GM10248 (cell line): ENCODE measurements around the gene OR11A1.

ENCODE experiments used
- CTCF ChIA-PET: fragments of 300-600 bp; sonication (Branson Sonifier 250); formaldehyde crosslinking; extraction: SDS; loops from one replicate; lab custom pipeline; 2021; ENCODE audit warnings: antibody characterized with exemption; lab: Yijun Ruan, JAX
- POLR2A ChIA-PET: fragments of 350-650 bp; sonication (Branson Sonifier 250); formaldehyde crosslinking; extraction: SDS; loops from one replicate; lab custom pipeline; 2020; ENCODE audit warnings: antibody characterized with exemption; lab: Yijun Ruan, JAX
- DNase-seq: peaks from one replicate; pipeline ENCODE4 v3.0.0; 2012; ENCODE audit errors: extremely low spot score
- TF ChIP-seq, protein P1 (sequence below): IDR thresholded peaks from 2 replicates; pipeline ENCODE4 v1.5.1; 2012; ENCODE audit warnings: mild to moderate bottlenecking, low read depth; ENCODE audit errors: extremely low read depth, missing control alignments, control extremely low read depth

The OR11A1 gene

GRCh38 chr6:29424168-29424567, 32.7 kb downstream of the OR11A1 start:
- ChIA-PET CTCF (no interaction called here), POLR2A (no interaction called here)
- TF ChIP-seq, protein P1, sequence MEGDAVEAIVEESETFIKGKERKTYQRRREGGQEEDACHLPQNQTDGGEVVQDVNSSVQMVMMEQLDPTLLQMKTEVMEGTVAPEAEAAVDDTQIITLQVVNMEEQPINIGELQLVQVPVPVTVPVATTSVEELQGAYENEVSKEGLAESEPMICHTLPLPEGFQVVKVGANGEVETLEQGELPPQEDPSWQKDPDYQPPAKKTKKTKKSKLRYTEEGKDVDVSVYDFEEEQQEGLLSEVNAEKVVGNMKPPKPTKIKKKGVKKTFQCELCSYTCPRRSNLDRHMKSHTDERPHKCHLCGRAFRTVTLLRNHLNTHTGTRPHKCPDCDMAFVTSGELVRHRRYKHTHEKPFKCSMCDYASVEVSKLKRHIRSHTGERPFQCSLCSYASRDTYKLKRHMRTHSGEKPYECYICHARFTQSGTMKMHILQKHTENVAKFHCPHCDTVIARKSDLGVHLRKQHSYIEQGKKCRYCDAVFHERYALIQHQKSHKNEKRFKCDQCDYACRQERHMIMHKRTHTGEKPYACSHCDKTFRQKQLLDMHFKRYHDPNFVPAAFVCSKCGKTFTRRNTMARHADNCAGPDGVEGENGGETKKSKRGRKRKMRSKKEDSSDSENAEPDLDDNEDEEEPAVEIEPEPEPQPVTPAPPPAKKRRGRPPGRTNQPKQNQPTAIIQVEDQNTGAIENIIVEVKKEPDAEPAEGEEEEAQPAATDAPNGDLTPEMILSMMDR, result no peak
- no peak for DNase-seq

GRCh38 chr6:29419516-29419915, 37.4 kb downstream of the OR11A1 start:
- ChIA-PET POLR2A (no interaction called here), CTCF (no interaction called here)
- no peak for DNase-seq
- TF ChIP-seq, protein P1, result no peak

- TF ChIP-seq, protein P1, result no peak
- DNase-seq, result no peak
- ChIA-PET POLR2A (no interaction called here), CTCF (interaction anchor here (1.0 kb wide), 1 partner anchor 15 kb away, joined by 3 read pairs; no protein-coding TSS in a partner anchor)
These were observed 42.3 kb downstream of the OR11A1 start, which contains the start of gene OR12D1 for GRCh38 chr6:29414588-29414987. TSS of gene OR12D1 (plus strand) at chr6:29414928.

- POLR2A ChIA-PET, result no interaction called here
- CTCF ChIA-PET, result no interaction called here
These were observed 53.1 kb downstream of the OR11A1 start for GRCh38 chr6:29403801-29404200.

DNA sequence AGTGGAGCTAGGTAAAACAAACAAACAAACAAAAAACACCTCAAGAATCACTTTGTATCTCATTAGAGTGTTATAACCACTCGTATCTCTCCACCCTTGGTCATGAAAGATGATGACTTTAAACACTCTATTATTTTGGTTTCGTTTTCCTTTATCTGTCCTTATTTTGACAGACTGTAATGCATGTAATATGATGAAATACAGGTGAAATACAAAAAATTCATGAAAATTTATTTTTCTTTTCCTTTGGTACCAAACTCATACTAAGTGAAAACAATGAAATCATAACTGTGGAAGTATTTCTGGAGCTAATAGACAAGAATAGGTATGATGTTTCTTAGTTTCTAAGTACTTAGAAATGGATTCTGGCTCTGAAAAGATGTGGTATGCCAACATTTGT, 57.3 kb downstream of the OR11A1 start:
- no peak for DNase-seq
- CTCF ChIA-PET, result interaction anchor here (1.1 kb wide), 1 partner anchor 10 kb away, joined by 3 read pairs; no protein-coding TSS in a partner anchor
- POLR2A ChIA-PET, result no interaction called here
- TF ChIP-seq, protein P1, result no peak

More at GRCh38 chr6:29403801-29404200, 53.1 kb downstream of the OR11A1 start:
- no peak for DNase-seq
- TF ChIP-seq, protein P1, result no peak

DNA sequence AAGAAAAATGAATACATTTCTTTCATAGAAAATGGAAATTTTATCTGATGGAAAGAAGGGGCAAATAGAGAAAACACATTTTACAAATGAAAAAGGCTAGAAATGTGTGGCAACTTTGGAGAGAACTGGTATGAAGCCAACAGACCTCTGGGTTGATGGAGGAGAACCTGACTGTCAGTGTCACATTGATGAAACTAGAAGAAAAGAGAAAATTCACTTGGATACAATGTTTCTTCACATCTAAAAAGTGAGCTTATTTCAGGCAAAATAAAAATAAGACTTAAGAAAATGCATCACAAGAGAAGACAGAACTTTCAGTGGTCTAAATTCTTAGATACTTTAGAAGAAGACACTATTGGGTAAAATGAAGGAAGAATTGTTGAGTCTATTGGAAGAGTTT, 61.5 kb downstream of the OR11A1 start, which contains the start of gene OR12D2:
OR12D2 (plus strand) TSS at position 301 of the 400 bp plus-strand sequence. CDS start 1,069 bp downstream, outside the sequence.
- POLR2A ChIA-PET, result no interaction called here
- TF ChIP-seq, protein P1, result no peak
- CTCF ChIA-PET, result no interaction called here
- DNase-seq, result no peak
